DND-41 (cell line): ENCODE data around the gene SIDT1.

Experiments used
- CTCF ChIP-seq: IDR thresholded peaks from 2 replicates; pipeline ENCODE4 v1.5.1; 2012; ENCODE audit warnings: borderline replicate concordance, low read length, moderate library complexity, mild to moderate bottlenecking; ENCODE audit not compliant: poor library complexity, severe bottlenecking; ENCODE audit errors: extremely low read depth
- EZH2 ChIP-seq: IDR thresholded peaks from 3 replicates; pipeline ENCODE4 v1.6.1; 2012; ENCODE audit warnings: borderline replicate concordance, low read depth, mild to moderate bottlenecking, moderate library complexity, low read length, inconsistent platforms; ENCODE audit not compliant: severe bottlenecking

- TF ChIP-seq CTCF (no peak), EZH2 (no peak)
Measured at GRCh38 chr3:113638910-113639309, 106.6 kb downstream of the SIDT1 start.
